Nephron progenitor cell (in vitro differentiated cells): ENCODE results near the gene ANKFN1.

Experiments
- DNase-seq: peaks from one replicate; pipeline ENCODE4 v3.0.0; 2021
- H3K27ac Mint-ChIP-seq: 2 replicates; pipeline ENCODE4 v1.8.0; 2021; ENCODE audit warnings: mild to moderate bottlenecking, moderate library complexity, mixed read lengths
- H3K27me3 Mint-ChIP-seq: 2 replicates; pipeline ENCODE4 v1.8.0; 2021; ENCODE audit warnings: mild to moderate bottlenecking, low read depth, mixed read lengths; ENCODE audit not compliant: poor library complexity
- H3K36me3 Mint-ChIP-seq: 2 replicates; pipeline ENCODE4 v1.8.0; 2021; ENCODE audit warnings: low read depth, mixed read lengths
- H3K4me1 Mint-ChIP-seq: 2 replicates; pipeline ENCODE4 v1.8.0; 2021; ENCODE audit warnings: mixed read lengths
- H3K4me3 Mint-ChIP-seq: 2 replicates; pipeline ENCODE4 v1.8.0; 2021; ENCODE audit warnings: mild to moderate bottlenecking, moderate library complexity, mixed read lengths
- H3K9me3 Mint-ChIP-seq: 2 replicates; pipeline ENCODE4 v1.8.0; 2021; ENCODE audit warnings: mild to moderate bottlenecking, moderate library complexity, mixed read lengths
- CTCF ChIP-seq: fragments of 200-600 bp; sonication (generic); IDR thresholded peaks from 2 replicates; pipeline ENCODE4 v1.5.0; 2021; ENCODE audit warnings: antibody characterized with exemption

ANKFN1 gene

GRCh38 chr17:56436142-56436541, 282.9 kb downstream of the ANKFN1 start:
- H3K9me3 Mint-ChIP-seq = no peaks in the 10 kb centered on the region
- no peak overlapping the region for H3K27ac Mint-ChIP-seq
- H3K27me3 Mint-ChIP-seq = peaks cover 3% of the 10 kb centered on the region
- peaks cover 27% of the 10 kb centered on the region for H3K4me1 Mint-ChIP-seq
- no peak for DNase-seq
- H3K36me3 Mint-ChIP-seq = no peaks in the 10 kb centered on the region
- no peak for TF ChIP-seq CTCF
- H3K4me3 Mint-ChIP-seq = no peak overlapping the region

DNA sequence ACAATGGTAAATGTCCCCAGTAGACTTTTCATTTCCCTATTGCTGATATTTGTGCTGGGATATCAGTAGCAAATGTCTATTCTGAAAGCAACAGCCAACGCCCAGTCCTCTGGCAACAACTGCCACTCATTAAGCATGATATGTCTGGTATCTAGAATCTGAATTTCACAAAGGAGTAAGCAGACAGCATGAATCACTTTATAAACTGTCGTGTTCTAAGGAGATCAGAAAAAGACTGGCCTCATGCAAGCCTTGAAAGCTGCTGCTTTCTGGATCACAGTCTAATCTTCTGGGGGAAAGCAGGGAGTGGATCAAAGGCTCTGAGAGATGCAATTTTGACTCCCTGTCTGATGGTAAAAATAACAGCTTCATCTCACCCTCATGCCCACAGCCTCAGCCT, 287.1 kb downstream of the ANKFN1 start:
- no peak overlapping the region for H3K4me3 Mint-ChIP-seq
- H3K36me3 Mint-ChIP-seq = no peaks in the 10 kb centered on the region
- TF ChIP-seq CTCF = no peak
- H3K4me1 Mint-ChIP-seq = peaks cover 19% of the 10 kb centered on the region
- no peak for DNase-seq
- H3K27me3 Mint-ChIP-seq = peaks cover 3% of the 10 kb centered on the region
- H3K9me3 Mint-ChIP-seq = no peaks in the 10 kb centered on the region
- H3K27ac Mint-ChIP-seq = no peak overlapping the region

GRCh38 chr17:56441308-56441707, 288.0 kb downstream of the ANKFN1 start:
- no peak for TF ChIP-seq CTCF
- H3K4me3 Mint-ChIP-seq = no peak overlapping the region
- H3K9me3 Mint-ChIP-seq = no peaks in the 10 kb centered on the region
- peaks cover 19% of the 10 kb centered on the region for H3K4me1 Mint-ChIP-seq
- H3K27ac Mint-ChIP-seq = no peak overlapping the region
- peaks cover 3% of the 10 kb centered on the region for H3K27me3 Mint-ChIP-seq
- no peak for DNase-seq
- no peaks in the 10 kb centered on the region for H3K36me3 Mint-ChIP-seq

GRCh38 chr17:56445692-56446411, 292.6 kb downstream of the ANKFN1 start:
- no peak for DNase-seq
- Mint-ChIP-seq H3K4me3 (no peak overlapping the region), H3K36me3 (no peaks in the 10 kb centered on the region), H3K9me3 (no peaks in the 10 kb centered on the region), H3K4me1 (peaks cover 11% of the 10 kb centered on the region), H3K27ac (no peak overlapping the region), H3K27me3 (peaks cover 6% of the 10 kb centered on the region)
- no peak for TF ChIP-seq CTCF

- Mint-ChIP-seq H3K9me3 (no peaks in the 10 kb centered on the region), H3K27me3 (peaks cover 6% of the 10 kb centered on the region), H3K4me1 (peaks cover 11% of the 10 kb centered on the region), H3K36me3 (no peaks in the 10 kb centered on the region), H3K4me3 (no peak overlapping the region), H3K27ac (no peak overlapping the region)
- DNase-seq = no peak
- TF ChIP-seq CTCF = no peak
Measured at GRCh38 chr17:56447171-56447570, 293.9 kb downstream of the ANKFN1 start.

DNA sequence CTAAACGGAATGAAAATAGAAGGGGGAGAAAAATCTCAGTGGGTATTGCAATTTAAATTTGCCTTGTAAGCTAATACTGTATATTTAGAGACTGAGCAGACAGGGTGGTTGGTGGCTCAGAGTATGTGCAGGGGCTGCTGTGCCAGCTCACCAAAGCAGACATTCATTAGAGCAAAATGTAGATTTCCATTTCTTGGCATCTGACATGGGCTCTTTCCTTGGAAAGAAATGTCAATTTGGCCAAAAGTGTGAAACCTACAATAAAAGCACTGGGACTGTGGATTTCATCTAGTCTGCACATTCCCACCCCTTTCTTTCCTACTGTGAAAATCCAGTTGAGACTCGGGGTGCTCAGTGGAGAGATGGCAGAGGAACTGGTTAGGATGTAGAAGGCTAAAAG, 295.1 kb downstream of the ANKFN1 start:
- no peaks in the 10 kb centered on the region for H3K9me3 Mint-ChIP-seq
- no peak overlapping the region for H3K27ac Mint-ChIP-seq
- no peak overlapping the region for H3K4me3 Mint-ChIP-seq
- H3K4me1 Mint-ChIP-seq = peaks cover 11% of the 10 kb centered on the region
- H3K27me3 Mint-ChIP-seq = peaks cover 6% of the 10 kb centered on the region
- no peaks in the 10 kb centered on the region for H3K36me3 Mint-ChIP-seq
- DNase-seq = no peak
- no peak for TF ChIP-seq CTCF
